GM06990 (cell line): ENCODE measurements around the gene RUNX3.

Experiments used
- DNase-seq: peaks from one replicate; pipeline ENCODE4 v3.0.0-alpha.2; 2011; ENCODE audit not compliant: insufficient read length; ENCODE audit errors: extremely low read depth
- H3K27me3 ChIP-seq: replicated peaks from 2 replicates; pipeline ENCODE4 v1.6.0; 2011; ENCODE audit warnings: low read length; ENCODE audit not compliant: control insufficient read depth, insufficient read depth
- H3K36me3 ChIP-seq: 2 replicates; pipeline ENCODE4 v1.5.1; 2011; ENCODE audit warnings: low read length; ENCODE audit not compliant: control insufficient read depth, insufficient read depth
- H3K4me3 ChIP-seq: replicated peaks from 2 replicates; pipeline ENCODE4 v1.5.1; 2011; ENCODE audit warnings: low read depth, mild to moderate bottlenecking, control low read depth, low read length
- TF ChIP-seq, protein P1 (sequence below): IDR thresholded peaks from 2 replicates; pipeline ENCODE4 v1.5.1; 2011; ENCODE audit warnings: low read length, control low read depth, mild to moderate bottlenecking, inconsistent platforms; ENCODE audit not compliant: insufficient read depth, poor library complexity, severe bottlenecking

The RUNX3 gene

DNA sequence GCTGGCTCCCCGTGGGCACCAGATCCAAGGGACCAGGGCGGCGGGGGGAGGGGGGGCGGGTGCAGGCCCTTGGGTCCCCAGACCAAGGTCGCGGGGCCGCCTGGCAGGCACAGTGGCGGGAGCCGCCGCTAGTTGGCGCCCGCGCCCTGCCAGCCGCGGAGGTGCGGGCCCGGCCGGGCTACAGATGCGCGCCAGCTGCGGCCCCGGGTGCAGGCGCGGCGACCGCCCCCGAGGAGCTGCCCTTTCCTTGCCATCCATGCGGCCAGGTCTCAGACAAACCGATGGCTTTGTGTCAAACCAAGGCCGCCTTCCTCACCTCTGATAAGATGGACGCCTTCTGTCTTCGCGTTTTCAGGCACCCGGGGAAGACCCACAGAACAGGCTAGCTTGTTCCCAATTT is 2.2 kb upstream of the RUNX3 start:
- no peaks in the 10 kb centered on the region for H3K27me3 ChIP-seq
- DNase-seq, result peak; percentile 76
- peaks cover 10% of the 10 kb centered on the region for H3K36me3 ChIP-seq
- no peak overlapping the region; the same call in 1 of the 2 replicates for H3K4me3 ChIP-seq
- TF ChIP-seq, protein P1, sequence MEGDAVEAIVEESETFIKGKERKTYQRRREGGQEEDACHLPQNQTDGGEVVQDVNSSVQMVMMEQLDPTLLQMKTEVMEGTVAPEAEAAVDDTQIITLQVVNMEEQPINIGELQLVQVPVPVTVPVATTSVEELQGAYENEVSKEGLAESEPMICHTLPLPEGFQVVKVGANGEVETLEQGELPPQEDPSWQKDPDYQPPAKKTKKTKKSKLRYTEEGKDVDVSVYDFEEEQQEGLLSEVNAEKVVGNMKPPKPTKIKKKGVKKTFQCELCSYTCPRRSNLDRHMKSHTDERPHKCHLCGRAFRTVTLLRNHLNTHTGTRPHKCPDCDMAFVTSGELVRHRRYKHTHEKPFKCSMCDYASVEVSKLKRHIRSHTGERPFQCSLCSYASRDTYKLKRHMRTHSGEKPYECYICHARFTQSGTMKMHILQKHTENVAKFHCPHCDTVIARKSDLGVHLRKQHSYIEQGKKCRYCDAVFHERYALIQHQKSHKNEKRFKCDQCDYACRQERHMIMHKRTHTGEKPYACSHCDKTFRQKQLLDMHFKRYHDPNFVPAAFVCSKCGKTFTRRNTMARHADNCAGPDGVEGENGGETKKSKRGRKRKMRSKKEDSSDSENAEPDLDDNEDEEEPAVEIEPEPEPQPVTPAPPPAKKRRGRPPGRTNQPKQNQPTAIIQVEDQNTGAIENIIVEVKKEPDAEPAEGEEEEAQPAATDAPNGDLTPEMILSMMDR, result no peak

DNA sequence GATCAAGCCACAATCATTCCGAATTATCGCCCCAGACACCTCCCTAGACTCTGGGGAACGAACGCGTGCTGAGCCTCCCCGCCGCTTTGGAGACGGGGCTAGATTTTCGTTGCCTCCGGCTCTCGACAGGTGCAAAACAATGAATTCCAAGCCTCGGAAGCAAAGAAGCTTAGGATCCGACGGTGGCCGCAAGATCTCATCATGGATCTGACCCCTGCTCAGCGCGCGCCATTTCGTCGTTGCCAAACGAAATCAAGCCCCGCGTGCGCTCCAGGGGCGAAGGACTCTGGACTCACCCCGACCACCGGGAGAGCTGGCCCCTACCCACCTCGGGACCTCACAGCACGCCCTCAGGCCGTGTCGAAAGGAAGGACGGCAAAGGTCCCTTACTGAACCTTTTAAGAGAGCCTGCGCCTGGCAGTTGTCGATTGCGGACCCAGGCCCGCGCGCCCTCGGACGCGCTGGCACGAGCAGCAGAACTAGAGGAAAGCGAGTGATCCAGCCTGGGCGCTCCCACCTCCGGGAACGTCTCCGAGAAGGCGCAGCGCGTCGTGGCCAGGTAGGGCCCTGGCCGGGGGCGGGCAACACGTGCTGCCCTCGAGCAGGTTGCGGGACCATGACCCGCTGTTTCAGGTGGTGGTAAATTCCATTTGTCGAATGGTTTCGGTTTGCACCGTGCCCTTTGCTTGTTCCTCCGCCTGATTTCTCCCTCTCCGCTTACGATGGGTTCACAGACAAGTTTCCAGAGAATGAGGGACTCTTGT is 1.6 kb upstream of the RUNX3 start:
- H3K4me3 ChIP-seq, result no peak overlapping the region
- H3K27me3 ChIP-seq, result no peaks in the 10 kb centered on the region
- no peak for DNase-seq
- H3K36me3 ChIP-seq, result peaks cover 16% of the 10 kb centered on the region
- TF ChIP-seq, protein P1, result peak; percentile 8

DNA sequence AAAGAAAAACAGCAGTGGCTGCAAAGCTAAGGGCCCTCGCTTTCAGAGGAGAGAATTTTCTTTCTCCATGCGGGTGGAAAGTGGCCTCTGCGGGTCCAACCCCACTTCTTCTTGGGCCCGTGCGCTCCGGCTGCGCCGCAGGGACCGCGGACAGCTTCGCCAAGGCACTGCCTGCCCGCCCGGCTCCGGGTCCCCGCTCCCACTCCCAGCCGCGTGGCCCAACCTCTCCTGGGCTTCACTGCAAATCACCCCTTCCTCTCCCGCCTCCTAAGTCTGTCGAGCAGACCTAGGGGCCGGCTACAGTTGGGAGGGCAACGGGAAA is 1.0 kb upstream of the RUNX3 start:
- Histone ChIP-seq H3K27me3 (no peaks in the 10 kb centered on the region), H3K4me3 (peak overlapping the region; percentile 36), H3K36me3 (peaks cover 19% of the 10 kb centered on the region)
- TF ChIP-seq, protein P1, result no peak
- no peak for DNase-seq

DNA sequence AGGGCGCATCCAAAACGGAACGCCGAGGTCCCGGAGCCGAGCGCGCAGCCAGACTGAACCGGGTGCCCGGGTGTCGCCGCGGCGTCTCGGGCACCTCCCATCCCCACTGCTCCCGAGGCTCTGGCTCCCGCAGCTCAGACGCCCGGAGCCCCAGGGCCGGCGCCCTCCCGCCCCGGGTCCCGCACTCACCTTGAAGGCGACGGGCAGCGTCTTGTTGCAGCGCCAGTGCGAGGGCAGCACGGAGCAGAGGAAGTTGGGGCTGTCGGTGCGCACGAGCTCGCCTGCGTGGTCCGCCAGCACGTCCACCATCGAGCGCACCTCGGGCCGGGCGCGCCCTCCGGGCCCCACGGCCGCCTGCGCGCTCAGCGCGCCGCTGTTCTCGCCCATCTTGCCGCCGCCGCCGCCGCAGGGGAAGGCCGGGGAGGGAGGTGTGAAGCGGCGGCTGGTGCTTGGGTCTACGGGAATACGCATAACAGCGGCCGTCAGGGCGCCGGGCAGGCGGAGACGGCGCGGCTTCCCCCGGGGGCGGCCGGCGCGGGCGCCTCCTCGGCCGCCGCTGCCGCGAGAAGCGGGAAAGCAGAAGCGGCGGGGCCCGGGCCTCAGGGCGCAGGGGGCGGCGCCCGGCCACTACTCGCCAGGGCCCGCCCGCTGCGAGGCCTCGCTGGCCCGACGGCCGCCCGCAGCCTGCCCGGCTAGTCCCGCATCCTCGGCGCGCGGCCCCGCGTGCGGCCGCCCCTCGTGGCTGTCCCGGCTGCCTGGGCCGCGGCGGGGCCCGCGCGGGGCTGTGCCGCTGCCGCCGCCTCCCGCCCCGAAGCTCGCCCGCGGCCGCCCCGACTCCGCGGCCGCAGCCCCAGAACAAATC is 447 bp downstream of the RUNX3 start:
- H3K27me3 ChIP-seq, result no peaks in the 10 kb centered on the region
- DNase-seq, result peak; percentile 70
- peak overlapping the region; percentile 79 for H3K4me3 ChIP-seq
- peaks cover 24% of the 10 kb centered on the region for H3K36me3 ChIP-seq
- TF ChIP-seq, protein P1, result no peak

DNA sequence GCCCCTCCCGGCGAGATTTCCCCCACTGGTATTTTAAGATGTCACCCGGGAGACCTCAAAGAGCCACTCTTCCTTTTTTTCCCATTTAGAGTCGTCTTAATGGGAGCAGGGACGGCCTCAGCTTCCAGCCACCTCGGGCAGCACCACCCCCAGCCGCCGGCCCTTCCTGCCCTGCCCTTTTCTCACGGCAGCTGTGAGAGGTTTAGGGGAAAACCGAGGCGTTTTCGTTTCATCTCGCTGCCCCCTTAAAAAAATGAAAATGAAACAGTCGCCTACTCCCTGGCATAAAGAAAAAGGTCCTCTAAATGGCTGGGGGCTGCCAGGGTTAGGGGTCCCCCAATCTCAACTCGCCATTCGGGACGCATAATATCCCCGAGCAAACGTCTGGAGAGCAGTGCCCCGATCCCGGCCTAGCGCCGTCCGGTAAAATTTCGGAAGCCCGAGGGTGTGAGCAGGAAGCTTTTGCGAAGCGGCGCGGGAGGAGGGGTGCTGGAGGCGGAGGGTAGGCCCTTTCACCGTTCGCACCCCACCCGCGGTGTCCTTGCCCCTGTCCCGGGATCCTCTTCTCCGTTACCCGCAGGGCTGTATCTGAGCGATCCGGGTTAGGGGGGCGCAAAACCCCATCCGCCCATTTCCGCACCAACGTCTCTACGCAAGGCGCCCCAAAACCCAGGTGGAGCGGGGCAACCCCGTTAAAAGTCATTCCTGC is 1.2 kb downstream of the RUNX3 start:
- H3K4me3 ChIP-seq, result peak overlapping the region; percentile 79

More for the DNA sequence above, 1.2 kb downstream of the RUNX3 start:
- no peaks in the 10 kb centered on the region for H3K27me3 ChIP-seq
- TF ChIP-seq, protein P1, result no peak
- DNase-seq, result peak; percentile 74
- peaks cover 24% of the 10 kb centered on the region for H3K36me3 ChIP-seq
